Right lobe of liver (tissue), 6 donors: ENCODE measurements around the gene MARCKS. TPM values are rescaled to one million over a fixed set of nuclear protein-coding genes. Genes with fewer than 3 reads are reported as not detected.

Source experiments
- ATAC-seq, 4 donors: fragments of 200-7000 bp; cut with Tn5 transposase; one replicate each; pipeline ENCODE4 v1.9.1; 2020; ENCODE audit warnings: mild to moderate bottlenecking in 4 of 4, moderate library complexity in 4 of 4
- DNase-seq, 3 donors: peaks; one replicate each; pipeline ENCODE4 v3.0.0-alpha.2; 2020
- H3K27ac ChIP-seq, 3 donors: fragments of 200-600 bp; one replicate each; pipeline ENCODE4 v1.8.0; 2022
- H3K27me3 ChIP-seq, 2 donors: fragments of 200-600 bp; one replicate each; pipeline ENCODE4 v1.8.0; 2022
- H3K36me3 ChIP-seq, 4 donors: fragments of 200-600 bp; sonication (generic) in 1 of 4; one replicate each; pipeline versions ENCODE4 v1.5.1 to v1.8.0; 2017 to 2022; ENCODE audit warnings: control low read depth in 1 of 4
- H3K4me1 ChIP-seq, 4 donors: fragments of 200-600 bp; sonication (generic) in 1 of 4; one replicate each; pipeline versions ENCODE4 v1.5.1 to v1.8.0; 2017 to 2022; ENCODE audit warnings: control low read depth in 1 of 4
- H3K4me3 ChIP-seq, 3 donors: fragments of 200-600 bp; one replicate each; pipeline ENCODE4 v1.8.0; 2022
- H3K9me3 ChIP-seq, 4 donors: fragments of 200-600 bp; sonication (generic) in 1 of 4; one replicate each; pipeline versions ENCODE4 v1.5.1 to v1.8.0; 2017 to 2022; ENCODE audit warnings: control low read depth in 1 of 4
- POLR2A ChIP-seq: fragments of 450-650 bp; IDR thresholded peaks from one replicate; pipeline ENCODE4 v1.6.1; 2017; ENCODE audit warnings: antibody characterized with exemption, mild to moderate bottlenecking
- WGBS: methylation state at CpG from one replicate; pipeline ENCODE4 v1.1.6; 2018; ENCODE audit warnings: low coverage, low lambda C conversion rate; ENCODE audit not compliant: insufficient coverage; ENCODE audit errors: missing lambda C conversion rate; 5-methylcytosine and 5-hydroxymethylcytosine counted together
- intact Hi-C, 2 donors: fragments of 100-400 bp; cut with DNase I; formaldehyde crosslinking; loops; one replicate each; pipeline versions ENCODE4 v1.11.2 to v1.14.1; 2022
- long read RNA-seq: library from polyadenylated mRNA; unstranded; transcript quantifications from one replicate; pipeline ENCODE4 v2.0.0, GENCODE V29; 2019
- total RNA-seq, 6 experiments: library from RNA; depleted of rRNA in 2 of 6; stranded (reverse); fragments of >200 nt in 2 of 6; fragmentation: NEBNext Ultra II Directional in 3 of 6; extraction: Animal tissue kit (Norgen Biotek cat#: 25700) in 3 of 6; gene quantifications; one replicate each; pipeline versions ENCODE4 v1.1.0 to v1.2.4, GENCODE V29; 2016 to 2023
- TF ChIP-seq, protein P1 (sequence below), 4 donors: fragments of 200-600 bp in 3 of 4; fragments of 450-650 bp in 1 of 4; IDR thresholded peaks; one replicate each; pipeline versions ENCODE4 v1.5.1 to v1.8.0; 2016 to 2022; ENCODE audit warnings: antibody characterized with exemption in 4 of 4, mild to moderate bottlenecking in 2 of 4
- donor health status: DM: no; HTN: yes; CAD: no.
- donor health status: DM: no; HTN: no; CAD: no.
- donor health status: DM: no; HTN: no; CAD: no.
- donor health status: DM: no; HTN: yes; CAD: no.
- donor health status: DM: no; HTN: yes; CAD: no.

MARCKS gene, protein sequence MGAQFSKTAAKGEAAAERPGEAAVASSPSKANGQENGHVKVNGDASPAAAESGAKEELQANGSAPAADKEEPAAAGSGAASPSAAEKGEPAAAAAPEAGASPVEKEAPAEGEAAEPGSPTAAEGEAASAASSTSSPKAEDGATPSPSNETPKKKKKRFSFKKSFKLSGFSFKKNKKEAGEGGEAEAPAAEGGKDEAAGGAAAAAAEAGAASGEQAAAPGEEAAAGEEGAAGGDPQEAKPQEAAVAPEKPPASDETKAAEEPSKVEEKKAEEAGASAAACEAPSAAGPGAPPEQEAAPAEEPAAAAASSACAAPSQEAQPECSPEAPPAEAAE
- total RNA-seq, result 10 to 100 TPM in 5 of 6 experiments, 1 to 10 TPM in 1; 5.2 to 29.9 (median 16.8) TPM
- long read RNA-seq, partial matches to known transcripts, result 0 of 3 reads
- long read RNA-seq, other reads (novel, unspliced or antisense), result 3 of 3 reads

DNA sequence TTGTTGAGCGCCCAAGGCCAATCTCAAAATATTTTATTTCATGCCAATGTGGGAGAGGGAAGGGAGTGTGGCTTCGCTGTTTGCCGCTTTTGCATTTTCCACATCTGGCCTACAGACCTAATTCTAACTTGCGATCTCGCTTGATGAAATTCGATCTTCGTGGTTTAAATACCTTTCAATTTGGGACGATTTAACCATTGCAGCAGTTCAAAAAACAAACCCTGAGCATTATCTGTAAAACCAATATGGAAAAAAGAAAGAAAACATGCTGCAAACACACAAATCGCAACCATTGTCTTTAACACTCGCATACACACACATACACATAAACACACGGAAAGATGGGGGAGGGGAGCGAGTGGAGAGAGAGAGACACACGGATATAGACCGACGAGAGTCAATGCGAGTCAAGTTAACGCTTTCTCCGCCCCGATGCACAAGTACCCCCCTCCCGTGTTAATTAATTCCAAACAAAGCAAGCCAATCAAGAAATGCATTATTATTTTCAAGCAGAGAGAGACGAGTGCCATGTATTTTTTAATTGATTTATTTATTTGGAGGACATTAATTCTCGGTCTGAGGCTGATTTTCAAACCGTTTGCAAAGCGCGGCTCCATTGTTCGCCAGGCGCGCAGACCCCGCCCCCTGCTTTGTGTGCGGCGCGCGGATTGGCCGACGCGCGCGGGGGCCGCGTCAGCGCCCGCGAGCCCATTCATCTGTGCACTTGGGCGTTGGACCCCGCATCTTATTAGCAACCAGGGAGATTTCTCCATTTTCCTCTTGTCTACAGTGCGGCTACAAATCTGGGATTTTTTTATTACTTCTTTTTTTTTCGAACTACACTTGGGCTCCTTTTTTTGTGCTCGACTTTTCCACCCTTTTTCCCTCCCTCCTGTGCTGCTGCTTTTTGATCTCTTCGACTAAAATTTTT, at the start of gene MARCKS:
Gene MARCKS (plus strand): TSS at position 721 of the 931 bp plus-strand sequence. CDS start 401 bp downstream, outside the sequence.
- Histone ChIP-seq H3K4me1 (peaks cover 0 to 24% (median 2%) of the 10 kb centered on the region in 4 donors), H3K9me3 (no peaks in the 10 kb centered on the region), H3K27ac (peak within 1 kb of the TSS; percentile 86 to 95 (median 90)), H3K27me3 (peaks cover 0 to 5% of the 10 kb centered on the region in 2 donors), H3K36me3 (no peaks in the 10 kb centered on the region), H3K4me3 (peak within 1 kb of the TSS; percentile 66 to 75 (median 68))
- peak; percentile 54 to 64 (median 60) for ATAC-seq
- intact Hi-C loops, result loop anchor here in 1 of 2 donors (10.0 kb wide), 1 partner anchor 442 kb away; no protein-coding TSS in a partner anchor
- WGBS, result 2% methylated on average over 43 of the region's 49 CpGs
- TF ChIP-seq, protein P1, sequence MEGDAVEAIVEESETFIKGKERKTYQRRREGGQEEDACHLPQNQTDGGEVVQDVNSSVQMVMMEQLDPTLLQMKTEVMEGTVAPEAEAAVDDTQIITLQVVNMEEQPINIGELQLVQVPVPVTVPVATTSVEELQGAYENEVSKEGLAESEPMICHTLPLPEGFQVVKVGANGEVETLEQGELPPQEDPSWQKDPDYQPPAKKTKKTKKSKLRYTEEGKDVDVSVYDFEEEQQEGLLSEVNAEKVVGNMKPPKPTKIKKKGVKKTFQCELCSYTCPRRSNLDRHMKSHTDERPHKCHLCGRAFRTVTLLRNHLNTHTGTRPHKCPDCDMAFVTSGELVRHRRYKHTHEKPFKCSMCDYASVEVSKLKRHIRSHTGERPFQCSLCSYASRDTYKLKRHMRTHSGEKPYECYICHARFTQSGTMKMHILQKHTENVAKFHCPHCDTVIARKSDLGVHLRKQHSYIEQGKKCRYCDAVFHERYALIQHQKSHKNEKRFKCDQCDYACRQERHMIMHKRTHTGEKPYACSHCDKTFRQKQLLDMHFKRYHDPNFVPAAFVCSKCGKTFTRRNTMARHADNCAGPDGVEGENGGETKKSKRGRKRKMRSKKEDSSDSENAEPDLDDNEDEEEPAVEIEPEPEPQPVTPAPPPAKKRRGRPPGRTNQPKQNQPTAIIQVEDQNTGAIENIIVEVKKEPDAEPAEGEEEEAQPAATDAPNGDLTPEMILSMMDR (IDR thresholded peaks at IDR 0.05), result no peak
- peak; percentile 74 for TF ChIP-seq POLR2A
- DNase-seq, result peak; percentile 66 to 82 (median 78)

DNA sequence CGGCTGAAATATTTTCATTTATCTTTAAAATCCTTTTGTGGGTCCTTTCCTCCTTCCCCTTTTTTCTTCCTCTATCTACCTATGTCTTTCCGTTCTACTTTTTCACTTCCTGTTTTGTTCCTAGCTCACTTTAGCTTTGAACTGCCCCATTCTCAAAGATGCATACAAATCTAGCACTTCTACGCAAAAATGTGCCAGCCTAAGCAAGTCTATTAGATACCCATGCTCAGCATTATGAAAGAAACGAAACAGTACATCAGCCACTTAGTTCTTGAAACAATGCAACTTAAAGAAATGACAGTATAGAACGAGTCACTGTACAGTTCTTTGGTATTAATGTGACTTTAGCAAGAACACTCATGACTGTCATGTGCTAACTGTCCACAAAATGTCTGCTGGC, 47.3 kb upstream of the MARCKS start:
- 61% methylated on average over 5 of the region's 5 CpGs for WGBS
- Histone ChIP-seq H3K36me3 (no peaks in the 10 kb centered on the region), H3K27me3 (no peaks in the 10 kb centered on the region), H3K4me1 (no peaks in the 10 kb centered on the region), H3K4me3 (no peak overlapping the region), H3K9me3 (no peaks in the 10 kb centered on the region), H3K27ac (no peak overlapping the region)
- DNase-seq (no peak), ATAC-seq (peak in 3 of 4 donors; percentile 33 to 50 (median 49))
- TF ChIP-seq POLR2A, result no peak
- TF ChIP-seq, protein P1 (IDR thresholded peaks at IDR 0.05), result no peak
- intact Hi-C loops, result no loop called here

DNA sequence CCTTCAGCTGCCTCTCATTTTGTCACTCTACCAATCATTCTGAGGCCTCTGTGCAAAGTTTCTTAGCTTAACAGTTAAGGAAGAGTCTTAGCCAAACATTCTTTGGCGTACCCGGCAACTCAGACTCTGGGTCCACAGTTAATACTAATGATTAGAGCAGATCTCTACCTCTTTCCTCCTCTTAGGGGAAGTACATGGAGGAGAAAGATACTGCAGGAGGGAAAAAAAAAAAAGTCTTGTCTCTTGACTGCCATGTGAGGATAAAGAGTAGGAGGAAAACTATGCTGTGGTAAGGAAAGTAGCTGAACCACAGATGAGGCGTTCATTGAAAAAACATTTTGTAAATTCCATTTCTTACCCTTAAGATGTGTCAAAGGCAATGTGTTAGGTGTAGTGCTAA, 44.0 kb upstream of the MARCKS start:
- TF ChIP-seq, protein P1 (IDR thresholded peaks at IDR 0.05), result no peak
- no peak for TF ChIP-seq POLR2A
- Histone ChIP-seq H3K36me3 (no peaks in the 10 kb centered on the region), H3K27ac (no peak overlapping the region), H3K4me3 (no peak overlapping the region), H3K27me3 (no peaks in the 10 kb centered on the region), H3K9me3 (no peaks in the 10 kb centered on the region), H3K4me1 (no peaks in the 10 kb centered on the region)
- DNase-seq, result no peak
- 58% methylated on average over 3 of the region's 3 CpGs for WGBS
- ATAC-seq, result no peak
- intact Hi-C loops, result no loop called here

DNA sequence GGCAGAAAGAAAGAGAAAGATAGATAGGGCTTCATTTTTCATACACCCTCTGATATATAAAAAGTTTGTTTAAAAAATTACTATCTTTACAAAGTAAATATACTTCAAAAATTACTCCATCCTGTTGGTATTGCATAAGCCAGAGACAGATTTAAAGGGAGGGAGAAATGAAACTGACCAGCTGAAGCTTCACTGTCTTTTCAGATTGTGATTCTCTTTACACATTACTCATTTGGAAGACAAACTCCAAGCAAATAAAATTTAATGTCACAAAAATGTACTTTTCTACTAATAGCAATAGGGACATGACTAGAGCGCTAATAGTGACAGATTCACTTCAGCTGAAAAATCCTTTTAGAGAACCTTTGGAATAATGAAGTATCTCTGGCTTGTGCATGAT, 38.6 kb upstream of the MARCKS start:
- DNase-seq (no peak), ATAC-seq (peak; percentile 34 to 89 (median 67))
- Histone ChIP-seq H3K4me1 (peaks cover 0 to 14% (median 4%) of the 10 kb centered on the region in 4 donors), H3K27me3 (no peaks in the 10 kb centered on the region), H3K9me3 (no peaks in the 10 kb centered on the region), H3K27ac (no peak overlapping the region), H3K4me3 (no peak overlapping the region), H3K36me3 (no peaks in the 10 kb centered on the region)
- TF ChIP-seq, protein P1 (IDR thresholded peaks at IDR 0.05), result no peak
- no peak for TF ChIP-seq POLR2A
- WGBS, result 62% methylated on average over 1 of the region's 1 CpG
- intact Hi-C loops, result no loop called here
